HPDE6-E6E7 (cell line): ENCODE measurements around the gene PLP1.
"Not testable (repeated sequence)": the region's sequence is repeated elsewhere in the genome, so short reads cannot be mapped to it uniquely, and the experiment has no call there.

ENCODE experiments used
- DNase-seq: peaks from one replicate; pipeline ENCODE4 v3.0.0; 2011; ENCODE audit warnings: missing footprints; ENCODE audit errors: extremely low spot score

PLP1 gene, protein sequence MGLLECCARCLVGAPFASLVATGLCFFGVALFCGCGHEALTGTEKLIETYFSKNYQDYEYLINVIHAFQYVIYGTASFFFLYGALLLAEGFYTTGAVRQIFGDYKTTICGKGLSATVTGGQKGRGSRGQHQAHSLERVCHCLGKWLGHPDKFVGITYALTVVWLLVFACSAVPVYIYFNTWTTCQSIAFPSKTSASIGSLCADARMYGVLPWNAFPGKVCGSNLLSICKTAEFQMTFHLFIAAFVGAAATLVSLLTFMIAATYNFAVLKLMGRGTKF

DNA sequence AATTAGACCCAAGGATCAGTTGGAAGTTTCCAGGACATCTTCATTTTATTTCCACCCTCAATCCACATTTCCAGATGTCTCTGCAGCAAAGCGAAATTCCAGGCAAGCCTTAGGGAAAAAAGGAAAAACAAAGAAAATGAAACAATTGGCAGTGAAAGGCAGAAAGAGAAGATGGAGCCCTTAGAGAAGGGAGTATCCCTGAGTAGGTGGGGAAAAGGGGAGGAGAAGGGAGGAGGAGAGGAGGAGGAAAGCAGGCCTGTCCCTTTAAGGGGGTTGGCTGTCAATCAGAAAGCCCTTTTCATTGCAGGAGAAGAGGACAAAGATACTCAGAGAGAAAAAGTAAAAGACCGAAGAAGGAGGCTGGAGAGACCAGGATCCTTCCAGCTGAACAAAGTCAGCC lies at the start of gene PLP1:
TSS of gene PLP1 (plus strand) at position 295 of the 400 bp plus-strand sequence. CDS start 156 bp downstream, outside the sequence.
- no peak for DNase-seq

DNA sequence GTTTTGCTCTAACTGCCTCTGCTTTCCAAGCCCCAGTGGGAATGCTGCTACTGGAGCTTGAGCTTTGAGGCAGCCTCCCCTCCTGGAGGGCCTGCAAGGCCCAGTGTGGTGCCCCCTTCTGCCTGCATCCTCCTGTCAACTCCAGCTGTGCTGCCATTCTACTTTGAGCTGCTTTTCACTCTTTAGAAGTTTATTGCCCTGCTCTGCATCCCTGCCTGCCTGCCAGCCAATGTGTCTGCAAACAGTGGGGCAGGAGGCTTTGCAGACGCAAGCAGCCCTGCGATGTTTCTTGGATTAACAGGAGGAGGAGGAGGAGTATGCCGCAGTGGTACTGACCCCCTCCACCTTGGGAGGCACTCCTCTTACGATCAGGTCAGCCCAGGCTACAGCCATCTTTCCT lies 49.5 kb upstream of the PLP1 start:
- no peak for DNase-seq

DNA sequence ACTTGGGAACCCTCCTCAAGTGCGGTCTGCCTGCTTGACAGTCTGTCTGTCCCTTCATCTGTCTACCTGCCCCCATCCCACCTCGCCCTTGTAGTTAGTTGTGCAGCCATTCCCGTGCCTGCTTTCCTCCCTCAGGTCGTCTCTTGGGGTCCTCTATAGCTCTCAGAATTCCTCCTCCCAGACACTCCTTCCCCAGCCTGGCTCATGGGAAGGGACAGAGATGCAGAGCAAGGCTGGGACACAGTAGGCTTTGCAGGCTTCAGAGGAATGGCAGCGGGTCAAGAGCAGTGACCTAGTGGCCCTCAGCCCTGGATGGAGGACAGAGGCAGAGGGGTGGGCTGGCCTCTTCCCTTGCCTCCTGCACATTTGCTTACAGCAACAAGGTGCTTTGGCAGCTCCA lies 47.6 kb upstream of the PLP1 start:
- no peak for DNase-seq

DNA sequence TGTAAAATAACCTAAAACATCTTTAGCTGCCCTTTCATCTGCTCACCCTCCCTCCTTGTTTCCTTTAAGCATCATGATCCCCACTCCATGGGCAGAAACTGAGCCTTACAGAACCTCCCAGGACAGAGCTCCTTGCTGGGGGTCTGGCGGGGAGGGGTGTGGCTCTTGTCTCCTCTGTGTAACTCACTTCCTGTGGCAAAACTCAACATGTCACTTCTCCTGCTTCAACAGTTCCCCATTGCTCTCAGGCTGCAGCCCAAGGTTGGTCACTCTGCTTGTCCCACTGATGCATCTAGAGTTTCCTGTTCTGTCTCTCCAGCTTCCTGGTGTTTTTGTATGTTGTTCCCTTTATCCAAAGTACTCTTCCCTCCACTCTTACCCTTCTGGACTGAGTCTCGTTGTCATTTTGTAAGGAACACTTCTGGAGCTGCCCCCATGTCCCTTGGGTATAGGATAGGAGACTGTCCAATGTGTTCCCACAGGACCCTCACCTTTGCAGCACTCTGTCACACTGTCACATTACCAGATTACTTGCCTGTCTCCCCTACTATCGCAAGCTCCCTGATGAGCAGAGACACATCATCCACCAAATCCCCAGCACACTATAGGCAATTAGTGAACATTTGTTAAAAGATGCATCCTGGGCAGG lies 46.4 kb upstream of the PLP1 start:
- no peak for DNase-seq

DNA sequence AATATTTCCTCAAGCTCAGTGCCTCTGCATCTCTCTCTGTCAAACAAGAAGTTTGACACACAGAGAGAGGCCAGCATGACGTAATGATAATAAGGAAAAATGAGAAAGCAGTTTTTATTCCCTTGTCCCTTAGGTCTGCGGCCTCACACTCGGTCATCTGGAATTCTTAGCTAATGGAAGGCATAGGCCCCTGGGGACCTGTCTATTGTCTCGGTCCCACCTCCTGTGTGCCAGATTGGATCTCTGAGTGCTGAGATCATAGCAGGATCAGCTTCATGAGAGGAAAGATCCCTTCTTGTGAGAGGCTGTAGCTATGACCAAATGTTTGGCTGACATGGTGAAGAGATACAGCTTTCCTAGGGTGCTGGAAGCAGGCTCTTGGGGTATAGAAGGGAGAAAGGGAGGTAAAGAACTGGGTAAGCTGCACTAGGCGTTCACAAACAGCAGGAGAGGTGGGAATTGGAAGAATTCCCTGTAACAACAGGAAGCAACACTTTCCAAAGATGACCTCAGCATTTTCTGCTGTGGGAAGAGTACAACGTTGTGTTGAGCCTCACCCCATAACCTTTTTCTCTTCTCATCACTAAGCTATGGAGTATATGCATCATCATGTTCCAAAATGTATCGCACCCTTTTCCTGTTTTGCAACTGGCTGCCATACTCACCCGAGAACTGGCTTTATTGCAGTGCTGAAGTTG lies 45.7 kb upstream of the PLP1 start:
- DNase-seq, result no peak

DNA sequence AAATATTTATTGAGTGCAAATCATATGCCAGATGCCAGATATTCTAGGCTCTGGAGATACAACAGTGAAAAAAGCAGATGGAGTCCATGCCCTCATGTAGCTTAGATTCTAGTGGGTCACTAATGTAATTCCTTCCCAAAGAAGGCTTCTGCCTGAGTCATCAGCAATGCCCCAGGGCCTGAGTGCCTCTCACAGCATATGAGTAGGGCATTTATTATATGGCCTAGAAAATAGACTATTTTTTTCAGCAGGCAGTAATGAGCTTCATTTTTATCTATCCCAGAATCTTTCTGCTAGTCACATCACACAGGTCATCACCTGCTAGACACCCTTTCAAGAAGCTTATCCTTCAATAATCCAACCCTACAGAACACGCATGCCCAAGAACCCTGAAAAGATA lies 43.6 kb upstream of the PLP1 start:
- no peak for DNase-seq

DNA sequence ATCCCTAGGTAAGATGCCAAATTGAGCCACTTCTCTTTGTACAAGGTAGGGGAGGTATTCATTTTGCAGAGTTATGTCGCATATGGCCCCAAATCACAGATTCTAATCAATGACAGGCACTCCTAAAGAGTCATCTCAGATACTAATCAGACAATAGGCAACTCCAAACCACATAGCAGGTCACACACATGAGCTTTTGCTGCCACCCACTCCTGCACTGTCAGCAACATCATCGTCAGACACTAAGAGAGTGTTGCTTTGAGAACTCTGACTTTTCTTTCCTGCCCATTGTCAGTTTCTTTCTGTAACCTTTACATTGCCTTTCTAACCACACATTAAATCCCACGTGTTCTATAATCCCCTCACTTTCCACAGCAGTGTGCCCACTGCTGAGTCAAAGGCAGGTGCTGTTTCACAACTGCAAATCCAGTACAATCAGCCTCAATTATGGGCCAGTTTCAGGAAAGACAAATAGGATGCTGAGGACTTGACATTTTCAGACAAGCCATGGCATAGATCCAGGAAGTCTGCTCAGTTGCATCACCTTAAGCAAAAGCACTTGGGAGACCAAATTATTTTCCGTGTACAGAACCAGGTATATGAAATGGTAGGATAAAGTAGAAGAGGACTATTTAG lies 42.4 kb upstream of the PLP1 start:
- DNase-seq, result no peak

DNA sequence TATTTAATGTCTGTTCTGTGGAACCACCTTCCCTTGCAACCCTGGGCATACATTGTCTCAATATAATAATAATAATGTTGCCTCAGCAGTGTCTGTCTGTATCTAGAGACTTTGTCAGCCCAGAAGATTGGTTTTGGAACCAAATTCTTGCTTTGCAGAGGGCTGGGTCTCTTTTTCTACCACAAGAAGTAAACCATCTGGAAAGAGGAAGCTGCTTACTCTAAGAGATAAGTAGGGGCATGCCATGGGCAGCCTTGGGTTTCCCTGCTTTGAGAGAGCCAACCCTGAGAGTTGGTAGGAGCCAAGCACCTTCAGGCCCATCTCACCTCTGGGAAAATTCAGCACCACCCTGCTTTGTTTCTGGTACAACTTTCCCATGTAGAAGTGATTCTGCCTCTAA lies 38.9 kb upstream of the PLP1 start:
- DNase-seq, result no peak

DNA sequence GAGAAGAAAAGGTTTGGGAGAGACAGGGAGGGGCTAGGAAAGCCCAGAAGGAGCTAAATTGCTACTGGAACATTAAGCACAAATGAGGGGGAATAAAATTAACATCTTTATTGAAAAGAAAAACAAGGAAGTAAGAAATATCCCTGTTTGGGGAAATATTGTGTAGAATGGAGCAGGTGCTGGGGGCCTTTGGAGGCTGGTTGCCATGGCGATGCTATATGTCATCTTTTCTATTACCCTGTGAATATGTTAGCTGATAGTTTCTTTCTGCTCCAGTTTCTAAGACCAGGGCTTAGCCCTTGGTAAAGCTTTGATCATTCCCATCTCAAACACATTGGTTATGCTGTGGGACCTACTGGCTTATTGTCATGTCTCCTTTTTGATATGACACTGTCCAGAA lies 37.2 kb upstream of the PLP1 start:
- no peak for DNase-seq

DNA sequence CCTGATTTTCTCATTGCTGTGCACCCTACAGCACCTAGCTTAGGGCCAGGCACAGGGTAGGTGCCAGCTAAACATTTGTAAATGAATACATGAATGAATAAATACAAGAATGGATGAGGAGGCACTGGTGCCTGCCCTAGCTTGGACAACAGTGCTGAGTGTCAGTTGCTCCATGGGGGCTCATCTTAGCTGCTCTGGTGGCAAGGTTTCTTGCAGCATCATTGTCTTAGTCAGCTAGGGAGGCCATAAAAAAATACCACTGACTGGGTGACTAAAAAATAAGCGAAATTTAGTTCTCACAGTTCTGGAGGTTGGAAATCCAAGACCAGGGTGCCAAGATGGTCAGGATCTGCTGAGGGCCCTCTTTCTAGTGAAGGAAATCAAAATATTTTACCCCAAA lies 34.8 kb upstream of the PLP1 start:
- no peak for DNase-seq

DNA sequence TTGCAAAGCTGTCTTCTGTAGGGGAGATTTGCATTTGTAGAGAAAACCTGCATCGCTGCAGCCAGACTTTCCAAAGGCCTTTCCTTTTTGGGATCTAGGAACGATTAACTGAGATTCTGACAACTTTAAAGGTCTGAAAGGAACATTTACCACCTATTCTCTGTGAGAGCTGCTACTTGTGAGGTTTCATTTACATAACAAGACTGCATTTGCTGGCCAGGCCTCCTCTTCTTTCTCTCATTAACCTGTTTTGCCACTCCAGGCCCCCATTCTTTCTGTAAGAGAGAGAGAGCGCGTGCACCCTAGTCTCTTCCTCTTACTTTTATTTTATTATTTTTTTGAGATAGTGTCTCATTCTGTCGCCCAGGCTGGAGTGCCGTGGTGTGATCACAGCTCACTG lies 34.3 kb upstream of the PLP1 start:
- no peak for DNase-seq

DNA sequence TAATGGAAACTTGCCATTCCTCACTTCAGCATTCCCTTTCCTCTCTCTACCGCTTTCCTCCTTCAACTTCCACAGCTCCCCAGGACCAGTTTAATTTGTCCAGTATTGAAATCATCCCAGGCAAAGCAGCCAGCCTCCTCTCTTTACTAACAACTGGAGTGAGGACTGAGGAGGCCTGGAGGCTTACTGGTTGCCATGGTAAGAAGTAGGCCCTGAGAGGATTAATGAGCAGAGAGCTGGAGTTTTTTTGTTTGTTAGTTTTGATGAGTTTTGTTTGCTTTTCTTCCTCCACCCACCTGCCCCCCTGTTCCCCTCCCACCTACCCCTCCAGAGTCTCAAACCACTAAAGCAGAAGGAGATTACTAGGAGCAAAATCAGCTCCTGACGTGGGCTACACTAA lies 29.5 kb upstream of the PLP1 start:
- no peak for DNase-seq

DNA sequence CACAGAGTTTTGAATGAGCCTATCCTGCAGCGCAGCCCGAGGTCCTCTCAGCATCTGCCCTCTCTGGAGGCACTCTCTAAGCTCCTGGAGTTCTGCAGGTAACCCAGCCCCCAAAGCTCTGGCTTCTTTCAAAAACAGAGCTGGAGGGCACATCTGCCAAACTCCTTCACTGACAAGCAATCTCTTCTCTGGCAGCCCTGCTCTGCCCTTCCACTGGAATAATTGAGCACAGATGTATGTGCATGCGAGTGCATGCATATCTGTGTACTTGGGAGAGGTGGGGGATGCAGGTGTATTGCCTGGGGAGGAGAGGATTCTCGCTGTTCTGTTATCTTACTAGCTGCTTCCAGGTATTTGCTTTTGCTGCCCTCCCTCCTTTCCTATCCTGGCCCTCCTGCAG lies 22.2 kb upstream of the PLP1 start:
- DNase-seq, result no peak

DNA sequence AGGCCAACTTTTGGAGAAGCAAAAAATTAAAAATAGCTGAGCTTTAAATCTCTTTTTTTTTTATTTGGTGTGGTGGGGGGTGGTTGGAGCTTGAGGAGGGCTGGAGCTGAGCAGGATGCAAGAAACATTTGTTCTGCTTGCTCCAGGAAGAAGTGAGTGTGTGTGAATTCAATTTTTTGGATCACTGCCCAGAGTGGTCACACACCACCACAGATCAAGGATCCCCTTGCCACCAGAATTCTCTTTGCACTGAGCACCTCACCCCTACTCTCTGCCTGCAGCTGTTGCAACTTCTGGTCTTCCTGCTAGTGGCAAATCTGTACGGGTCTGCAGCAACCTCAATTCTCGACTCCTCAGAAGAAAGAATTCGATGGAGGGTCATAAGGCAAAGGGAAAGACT lies 19.9 kb upstream of the PLP1 start:
- no peak for DNase-seq

DNA sequence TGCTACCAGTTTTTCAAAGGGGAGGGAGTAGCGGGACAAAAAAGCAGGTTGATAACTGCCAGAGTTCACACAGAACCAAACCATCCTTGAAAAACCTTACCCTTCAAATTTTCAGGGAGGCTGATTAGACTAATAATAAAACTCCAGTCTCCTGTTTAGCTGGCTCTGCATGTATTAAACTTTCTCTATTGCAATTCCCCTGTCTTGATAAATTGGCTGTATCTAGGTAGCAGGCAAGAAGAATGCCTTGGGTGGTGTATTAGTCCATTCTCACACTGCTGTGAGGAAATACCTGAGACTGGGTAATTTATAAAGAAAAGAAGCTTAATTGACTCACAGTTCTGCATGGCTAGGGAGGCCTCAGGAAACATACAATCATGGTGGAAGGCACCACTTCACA lies 18.1 kb upstream of the PLP1 start:
- DNase-seq, result no peak

DNA sequence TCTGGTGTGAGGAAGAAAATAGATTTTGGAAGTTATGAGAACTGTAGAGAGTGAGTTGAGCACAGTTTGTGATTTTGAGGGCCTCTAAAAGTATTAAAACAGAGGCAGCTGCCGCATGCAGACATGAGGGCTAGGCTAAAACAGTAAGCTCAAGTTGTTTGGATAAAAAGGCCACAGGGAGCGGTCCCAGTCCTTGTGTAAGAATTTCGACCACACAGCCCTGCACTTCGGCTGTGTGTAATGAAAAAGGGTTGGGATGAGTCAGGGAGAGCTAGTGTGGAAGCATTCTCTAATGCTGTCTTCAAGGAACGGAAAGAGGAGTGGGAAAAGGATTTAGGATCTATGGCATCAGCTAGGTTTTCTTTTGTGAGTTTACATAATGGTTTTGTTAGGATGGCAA lies 13.1 kb upstream of the PLP1 start:
- DNase-seq, result not testable (repeated sequence)

DNA sequence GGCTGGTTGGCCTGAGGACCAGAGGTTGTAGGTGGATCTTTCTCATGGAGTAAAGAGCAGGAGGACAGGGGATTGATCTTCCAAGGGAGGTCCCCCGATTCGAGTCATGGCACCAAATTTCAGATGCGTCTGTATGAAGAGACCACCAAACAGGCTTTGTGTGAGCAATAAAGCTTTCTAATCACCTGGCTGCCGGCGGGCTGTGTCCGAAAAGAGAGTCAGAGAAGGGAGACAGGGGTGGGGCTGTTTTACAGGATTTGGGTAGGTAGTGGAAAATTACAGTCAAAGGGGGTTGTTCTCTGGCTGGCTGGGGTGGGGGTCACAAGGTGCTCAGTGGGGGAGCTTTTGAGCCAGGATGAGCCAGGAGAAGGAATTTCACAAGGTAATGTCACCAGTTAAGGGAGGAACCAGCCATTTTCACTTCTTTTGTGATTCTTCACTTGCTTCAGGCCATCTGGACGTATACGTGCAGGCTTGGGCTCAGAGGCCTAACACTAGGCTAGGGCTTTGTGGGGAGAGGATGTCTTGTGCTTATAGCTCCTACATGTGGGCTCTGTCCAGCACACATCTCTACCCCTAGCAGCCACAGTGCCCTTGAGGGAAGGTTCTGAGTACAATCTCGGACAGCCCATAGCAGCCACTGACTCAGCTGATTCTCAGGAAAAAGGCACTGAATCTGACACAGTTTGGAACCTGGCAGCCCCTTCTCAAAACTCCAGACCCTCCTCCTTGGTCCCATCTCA lies 9.7 kb upstream of the PLP1 start:
- not testable (repeated sequence) for DNase-seq

DNA sequence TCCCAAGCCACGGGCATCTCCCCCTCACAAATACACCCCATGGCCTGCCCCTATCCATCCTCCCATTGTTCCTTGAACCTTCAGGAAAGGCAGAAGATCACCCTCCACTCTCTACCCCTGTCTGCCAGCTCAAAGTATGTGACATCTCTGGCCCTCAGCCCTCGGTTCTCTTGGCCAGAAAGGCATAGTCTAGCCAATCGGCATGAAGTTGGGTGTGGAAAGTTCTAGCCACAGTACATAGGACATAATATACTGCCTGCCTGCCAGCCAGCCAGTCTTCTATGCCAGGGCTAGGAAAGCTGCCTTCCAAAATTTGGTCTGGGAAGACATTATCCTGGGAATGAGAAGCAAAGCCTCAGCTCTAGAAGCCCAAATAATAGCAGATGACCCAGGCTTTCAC lies 3.2 kb upstream of the PLP1 start:
- DNase-seq, result no peak

DNA sequence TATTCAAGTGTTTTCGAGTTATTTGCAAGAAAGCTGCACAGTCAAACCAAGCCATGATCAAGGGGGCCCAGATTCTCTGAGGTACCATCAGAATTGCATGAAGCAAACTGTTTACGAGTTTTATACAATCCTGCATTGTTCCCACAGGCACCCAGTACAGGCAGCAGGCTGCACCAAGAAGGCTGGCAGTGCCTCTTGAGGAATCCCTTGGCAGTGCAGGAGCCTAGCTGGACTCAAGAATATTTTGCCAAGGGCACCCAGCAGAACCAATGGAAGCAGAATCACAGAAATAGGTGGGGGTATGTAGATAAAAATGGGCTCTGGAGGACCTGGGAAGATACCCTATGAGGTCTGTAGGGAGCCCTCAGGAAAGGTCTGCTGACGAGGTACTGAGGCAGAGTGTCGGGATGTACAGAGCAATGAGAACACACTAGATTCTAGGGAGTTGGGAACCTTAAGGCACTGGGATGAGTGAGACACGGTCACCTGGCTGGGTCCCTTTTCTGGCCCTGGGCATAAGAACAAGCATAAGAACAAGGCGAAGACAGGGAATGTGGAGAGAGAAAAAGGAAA lies 2.5 kb upstream of the PLP1 start:
- DNase-seq, result no peak

DNA sequence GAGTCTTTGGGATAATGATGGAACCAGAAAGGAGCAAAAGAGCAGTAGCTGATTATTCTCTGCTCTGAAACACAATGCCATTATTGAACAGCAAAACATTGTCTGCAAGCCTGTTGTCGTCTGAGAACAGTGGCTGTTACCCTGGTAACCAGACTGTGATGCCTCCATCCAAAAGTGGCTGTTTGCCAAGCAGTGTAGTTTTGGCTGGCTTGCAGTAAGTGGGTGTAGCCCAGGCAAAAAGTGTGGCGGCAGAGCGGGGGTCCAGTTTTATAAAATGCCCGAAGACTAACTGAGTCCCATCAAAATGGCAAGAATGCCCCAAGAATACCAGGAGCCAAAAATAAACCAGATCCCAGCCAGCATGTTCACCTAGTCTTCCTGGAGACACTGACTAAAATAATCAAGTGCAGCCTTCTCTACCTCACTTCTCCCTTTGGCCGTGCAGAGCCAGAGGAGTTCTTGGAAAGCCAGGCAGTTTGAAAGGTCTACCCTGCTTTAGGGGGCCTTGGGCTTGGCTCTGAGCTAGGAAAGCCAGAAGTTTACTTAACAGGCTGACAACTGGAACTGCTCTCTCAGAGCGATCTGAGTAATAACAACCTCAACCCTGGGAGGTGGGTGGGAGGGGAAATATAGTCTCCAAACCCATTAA lies 2.6 kb downstream of the PLP1 start:
- no peak for DNase-seq
